HG03045 (cell line): ENCODE data around the gene PER1.
"Not testable (repeated sequence)": the region's sequence is repeated elsewhere in the genome, so short reads cannot be mapped to it uniquely, and the experiment has no call there.

ENCODE experiments used
- ATAC-seq: cut with Tn5 transposase; IDR thresholded peaks from one replicate; pipeline ENCODE4 v1.9.1; 2021; ENCODE audit warnings: mild to moderate bottlenecking, moderate library complexity; ENCODE audit not compliant: unreplicated experiment

Gene PER1

GRCh38 chr17:8152112-8152775, at the start of gene PER1:
Gene PER1, minus strand, starts transcription at chr17:8152404. Its CDS starts 1,698 bp downstream, at chr17:8150706.
- ATAC-seq, result no peak

GRCh38 chr17:8192070-8192815, 40.0 kb upstream of the PER1 start:
- ATAC-seq, result no peak

GRCh38 chr17:8190506-8190905, 38.3 kb upstream of the PER1 start:
- no peak for ATAC-seq

GRCh38 chr17:8189711-8190477, 37.7 kb upstream of the PER1 start, which contains the start of gene BORCS6:
Gene BORCS6, minus strand, starts transcription at chr17:8190180. Its CDS starts 40 bp downstream, at chr17:8190140.
- ATAC-seq, result peak; percentile 51

GRCh38 chr17:8189041-8189710, 37.0 kb upstream of the PER1 start:
- ATAC-seq, result peak; percentile 0

- ATAC-seq, result no peak
These were observed 36.1 kb upstream of the PER1 start for GRCh38 chr17:8188263-8188839.

GRCh38 chr17:8187517-8188262, 35.5 kb upstream of the PER1 start:
- peak; percentile 20 for ATAC-seq

GRCh38 chr17:8186787-8187516, 34.7 kb upstream of the PER1 start:
- peak; percentile 20 for ATAC-seq

GRCh38 chr17:8186446-8186786, 34.2 kb upstream of the PER1 start:
- ATAC-seq, result peak; percentile 3

GRCh38 chr17:8185582-8186445, 33.6 kb upstream of the PER1 start:
- no peak for ATAC-seq

GRCh38 chr17:8176998-8177731, 25.0 kb upstream of the PER1 start:
- no peak for ATAC-seq

GRCh38 chr17:8176197-8176940, 24.2 kb upstream of the PER1 start, which contains the start of gene TMEM107:
Gene TMEM107, minus strand, starts transcription at chr17:8176380. Its CDS starts 94 bp downstream, at chr17:8176286.
- ATAC-seq, result peak; percentile 39

- no peak for ATAC-seq
These were observed 23.6 kb upstream of the PER1 start for GRCh38 chr17:8175795-8176196.

- no peak for ATAC-seq
These were observed 21.7 kb upstream of the PER1 start for GRCh38 chr17:8173871-8174322.

GRCh38 chr17:8173056-8173870, 21.1 kb upstream of the PER1 start:
- ATAC-seq, result peak; percentile 68

- ATAC-seq, result not testable (repeated sequence)
These were observed 18.0 kb upstream of the PER1 start for GRCh38 chr17:8170186-8170585.
